HG03432 (cell line): Measurements from ENCODE around the gene WFDC12.

Experiments
- ATAC-seq: cut with Tn5 transposase; IDR thresholded peaks from one replicate; pipeline ENCODE4 v1.9.1; 2021; ENCODE audit warnings: mild to moderate bottlenecking, moderate library complexity; ENCODE audit not compliant: unreplicated experiment

WFDC12 gene

GRCh38 chr20:45115829-45116228 lies 8.4 kb downstream of the WFDC12 start:
- no peak for ATAC-seq

- no peak for ATAC-seq
Measured at GRCh38 chr20:45115386-45115774, 8.9 kb downstream of the WFDC12 start.

GRCh38 chr20:45114465-45115385 lies 9.5 kb downstream of the WFDC12 start, which contains the start of gene WFDC5:
Gene WFDC5 (minus strand): TSS chr20:45115174. CDS start chr20:45115083, 91 bp downstream.
- ATAC-seq: no peak

GRCh38 chr20:45113865-45114264 lies 10.4 kb downstream of the WFDC12 start:
- no peak for ATAC-seq

GRCh38 chr20:45112754-45113153 lies 11.5 kb downstream of the WFDC12 start:
- ATAC-seq: no peak

- no peak for ATAC-seq
Measured at GRCh38 chr20:45111799-45112471, 12.3 kb downstream of the WFDC12 start.

- ATAC-seq: no peak
Measured at GRCh38 chr20:45111285-45111684, 13.0 kb downstream of the WFDC12 start.

GRCh38 chr20:45110301-45110700 lies 14.0 kb downstream of the WFDC12 start:
- no peak for ATAC-seq

- no peak for ATAC-seq
Measured at GRCh38 chr20:45109634-45110033, 14.6 kb downstream of the WFDC12 start.

GRCh38 chr20:45105317-45105716 lies 18.9 kb downstream of the WFDC12 start:
- ATAC-seq: no peak

- no peak for ATAC-seq
Measured at GRCh38 chr20:45104786-45105185, 19.5 kb downstream of the WFDC12 start.

- no peak for ATAC-seq
Measured at GRCh38 chr20:45103072-45103471, 21.2 kb downstream of the WFDC12 start.

GRCh38 chr20:45101333-45101850 lies 22.9 kb downstream of the WFDC12 start:
- ATAC-seq: no peak

- no peak for ATAC-seq
Measured at GRCh38 chr20:45100563-45101245, 23.6 kb downstream of the WFDC12 start, which contains the start of gene KCNS1. Gene KCNS1 (minus strand): TSS chr20:45101127. CDS start chr20:45099236, 1,891 bp downstream.

- no peak for ATAC-seq
Measured at GRCh38 chr20:45098103-45098773, 26.0 kb downstream of the WFDC12 start.

- ATAC-seq: no peak
Measured at GRCh38 chr20:45097485-45098102, 26.7 kb downstream of the WFDC12 start.

- no peak for ATAC-seq
Measured at GRCh38 chr20:45096781-45097180, 27.5 kb downstream of the WFDC12 start.

GRCh38 chr20:45095805-45096238 lies 28.4 kb downstream of the WFDC12 start:
- ATAC-seq: no peak

- no peak for ATAC-seq
Measured at GRCh38 chr20:45094864-45095574, 29.2 kb downstream of the WFDC12 start.
